HEK293 (cell line): ENCODE results near the gene RELB.
"Not testable (repeated sequence)": the region's sequence is repeated elsewhere in the genome, so short reads cannot be mapped to it uniquely, and the experiment has no call there.

Source experiments
- CTCF ChIA-PET: fragments of 350-600 bp; formaldehyde crosslinking; extraction: SDS; loops from one replicate; lab custom pipeline; 2021; ENCODE audit warnings: antibody characterized with exemption; lab: Yijun Ruan, JAX
- POLR2A ChIA-PET: fragments of 300-600 bp; formaldehyde crosslinking; extraction: SDS; loops from one replicate; lab custom pipeline; 2020; ENCODE audit warnings: antibody characterized with exemption, inconsistent platforms; lab: Yijun Ruan, JAX
- H3K27ac ChIP-seq: fragments of 200-500 bp; sonication (Bioruptor generic); 2 replicates; pipeline ENCODE4 v1.5.1; 2014; ENCODE audit warnings: low read depth, low read length, control low read depth, inconsistent platforms; ENCODE audit errors: extremely low read depth
- H3K36me3 ChIP-seq, 2 experiments: fragments of 200-500 bp in 1 of 2; sonication (Bioruptor generic) in 1 of 2; 1 replicate in 1 of 2; 2 replicates in 1 of 2; pipeline ENCODE4 v1.5.1; 2014 to 2017; ENCODE audit warnings: inconsistent platforms in 2 of 2, low read length in 2 of 2; ENCODE audit not compliant: control insufficient read depth in 2 of 2, insufficient read depth in 1 of 2
- H3K4me1 ChIP-seq: fragments of 200-500 bp; sonication (Bioruptor generic); 2 replicates; pipeline ENCODE4 v1.5.1; 2014; ENCODE audit warnings: mild to moderate bottlenecking, low read length, inconsistent platforms; ENCODE audit not compliant: control insufficient read depth, insufficient read depth
- H3K4me3 ChIP-seq: 2 replicates; pipeline ENCODE4 v1.5.1; 2011; ENCODE audit warnings: low read depth, mild to moderate bottlenecking, control low read depth, low read length, moderate library complexity
- H3K9me3 ChIP-seq: fragments of 200-500 bp; sonication (Bioruptor generic); 2 replicates; pipeline ENCODE4 v1.5.1; 2014; ENCODE audit warnings: low read depth, low read length, inconsistent platforms; ENCODE audit not compliant: control insufficient read depth, insufficient read depth
- EGR2 ChIP-seq: fragments of 450-650 bp; formaldehyde crosslinking; IDR thresholded peaks from 2 replicates; pipeline ENCODE4 v1.5.1; 2016; ENCODE audit warnings: low read depth, missing biosample characterization, missing genetic modification characterization
- GLIS1 ChIP-seq: fragments of 450-650 bp; formaldehyde crosslinking; IDR thresholded peaks from 2 replicates; pipeline ENCODE4 v1.5.1; 2016; ENCODE audit warnings: missing biosample characterization, missing genetic modification characterization
- HOXA7 ChIP-seq: sonication (generic); formaldehyde crosslinking; IDR thresholded peaks from 2 replicates; pipeline ENCODE4 v1.8.1; 2022; ENCODE audit warnings: missing genetic modification reagents, borderline replicate concordance
- MZF1 ChIP-seq: fragments of 450-650 bp; formaldehyde crosslinking; IDR thresholded peaks from 2 replicates; pipeline ENCODE4 v1.5.1; 2017; ENCODE audit warnings: missing biosample characterization, missing genetic modification characterization, borderline replicate concordance
- SP7 ChIP-seq: fragments of 450-650 bp; formaldehyde crosslinking; IDR thresholded peaks from 2 replicates; pipeline ENCODE4 v1.5.1; 2016; ENCODE audit warnings: missing biosample characterization, missing genetic modification characterization
- ZBTB49 ChIP-seq: fragments of 450-650 bp; formaldehyde crosslinking; IDR thresholded peaks from 2 replicates; pipeline ENCODE4 v1.5.1; 2016; ENCODE audit warnings: missing biosample characterization, missing genetic modification characterization, low read depth
- ZFP3 ChIP-seq: fragments of 450-650 bp; formaldehyde crosslinking; IDR thresholded peaks from 2 replicates; pipeline ENCODE4 v1.5.1; 2016; ENCODE audit warnings: low read depth, missing biosample characterization, missing genetic modification characterization
- ZIC2 ChIP-seq: fragments of 450-650 bp; formaldehyde crosslinking; IDR thresholded peaks from 2 replicates; pipeline ENCODE4 v1.5.1; 2016; ENCODE audit warnings: missing biosample characterization, missing genetic modification characterization
- ZNF132 ChIP-seq: fragments of 450-650 bp; formaldehyde crosslinking; IDR thresholded peaks from 2 replicates; pipeline ENCODE4 v1.5.1; 2017; ENCODE audit warnings: missing biosample characterization, missing genetic modification characterization, borderline replicate concordance
- ZNF223 ChIP-seq: fragments of 450-650 bp; formaldehyde crosslinking; IDR thresholded peaks from 2 replicates; pipeline ENCODE4 v1.5.1; 2016; ENCODE audit warnings: missing biosample characterization, missing genetic modification characterization
- ZNF292 ChIP-seq: fragments of 450-650 bp; formaldehyde crosslinking; IDR thresholded peaks from 2 replicates; pipeline ENCODE4 v1.5.1; 2016; ENCODE audit warnings: low read depth, missing biosample characterization, missing genetic modification characterization, borderline replicate concordance
- ZNF391 ChIP-seq: fragments of 450-650 bp; formaldehyde crosslinking; IDR thresholded peaks from 2 replicates; pipeline ENCODE4 v1.5.1; 2016; ENCODE audit warnings: low read depth, missing biosample characterization, missing genetic modification characterization, borderline replicate concordance
- ZNF426 ChIP-seq: fragments of 450-650 bp; formaldehyde crosslinking; IDR thresholded peaks from 2 replicates; pipeline ENCODE4 v1.5.1; 2017; ENCODE audit warnings: missing biosample characterization, missing genetic modification characterization, mild to moderate bottlenecking, inconsistent platforms, moderate library complexity
- ZNF560 ChIP-seq: fragments of 450-650 bp; formaldehyde crosslinking; IDR thresholded peaks from 2 replicates; pipeline ENCODE4 v1.5.1; 2017; ENCODE audit warnings: missing biosample characterization, missing genetic modification characterization, borderline replicate concordance
- ZNF585B ChIP-seq: fragments of 450-650 bp; formaldehyde crosslinking; IDR thresholded peaks from 2 replicates; pipeline ENCODE4 v1.5.1; 2016; ENCODE audit warnings: missing biosample characterization, missing genetic modification characterization
- ZNF677 ChIP-seq: fragments of 450-650 bp; IDR thresholded peaks from 2 replicates; pipeline ENCODE4 v1.5.0; 2018; ENCODE audit warnings: missing biosample characterization, mild to moderate bottlenecking, missing genetic modification characterization, moderate library complexity
- ZNF785 ChIP-seq: fragments of 450-650 bp; formaldehyde crosslinking; IDR thresholded peaks from 2 replicates; pipeline ENCODE4 v1.5.1; 2016; ENCODE audit warnings: missing biosample characterization, missing genetic modification characterization
- TF ChIP-seq, protein P1 (sequence below): fragments of 450-650 bp; formaldehyde crosslinking; IDR thresholded peaks from 2 replicates; pipeline ENCODE4 v1.5.1; 2016; ENCODE audit warnings: missing biosample characterization, missing genetic modification characterization
- TF ChIP-seq, protein P2 (sequence below): fragments of 450-650 bp; formaldehyde crosslinking; conservative IDR thresholded peaks from 2 replicates; pipeline ENCODE4 v1.5.1; 2016; ENCODE audit warnings: low read depth, missing biosample characterization, missing genetic modification characterization

RELB gene

GRCh38 chr19:44968670-44969069, 32.6 kb upstream of the RELB start:
- Histone ChIP-seq H3K4me1 (no peaks in the 10 kb centered on the region), H3K4me3 (no peak overlapping the region), H3K36me3 (peaks cover 47 to 56% of the 10 kb centered on the region in 2 experiments), H3K27ac (no peak overlapping the region; the same call in 1 of the 2 replicates), H3K9me3 (no peaks in the 10 kb centered on the region)
- POLR2A ChIA-PET, result no interaction called here
- TF ChIP-seq ZNF560, result no peak
- peak; percentile 87 for TF ChIP-seq ZIC2 (tag by site-specific recombination)
- TF ChIP-seq GLIS1 (tag by site-specific recombination), result peak; percentile 75
- TF ChIP-seq ZNF292 (tag by site-specific recombination), result no peak
- CTCF ChIA-PET, result interaction anchor here (1.0 to 3.2 kb wide), 2 partner anchors 17 to 91 kb away, joined by 3 to 15 read pairs; no protein-coding TSS in a partner anchor

DNA sequence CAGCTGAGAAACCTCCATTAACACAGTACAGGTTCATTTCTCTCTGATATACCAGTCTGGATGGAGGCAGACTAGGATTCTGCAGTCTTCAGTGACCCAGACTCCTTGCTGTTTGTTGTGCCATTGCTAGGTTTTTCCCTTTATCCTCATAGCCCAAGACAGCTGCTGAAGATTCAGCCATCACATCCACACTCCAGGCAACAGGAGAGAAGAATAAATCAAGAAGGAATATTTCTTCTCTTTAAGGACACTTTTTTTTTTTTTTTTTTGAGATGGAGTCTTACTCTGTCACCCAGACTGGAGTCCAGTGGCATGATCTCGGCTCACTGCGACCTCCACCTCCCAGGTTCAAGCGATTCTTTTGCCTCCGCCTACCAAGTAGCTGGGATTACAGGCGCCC, 31.8 kb upstream of the RELB start:
- POLR2A ChIA-PET, result interaction anchor here (1.0 kb wide), 1 partner anchor 15 kb away, joined by 5 read pairs; the partner anchor contains the start of gene CLPTM1
- peaks cover 42 to 59% of the 10 kb centered on the region in 2 experiments for H3K36me3 ChIP-seq
- TF ChIP-seq ZNF426 (tag by site-specific recombination) (no peak), HOXA7 (CRISPR knock-in tag) (no peak), ZFP3 (tag by site-specific recombination) (no peak), EGR2 (no peak), ZNF391 (tag by site-specific recombination) (no peak), ZNF132 (tag by site-specific recombination) (no peak), ZBTB49 (tag by site-specific recombination) (no peak), ZNF785 (no peak), ZNF223 (tag by site-specific recombination) (no peak), MZF1 (tag by site-specific recombination) (no peak), ZNF585B (tag by site-specific recombination) (no peak), ZIC2 (tag by site-specific recombination) (no peak), ZNF677 (tag by site-specific recombination) (no peak), SP7 (tag by site-specific recombination) (no peak)
- TF ChIP-seq, protein P1, sequence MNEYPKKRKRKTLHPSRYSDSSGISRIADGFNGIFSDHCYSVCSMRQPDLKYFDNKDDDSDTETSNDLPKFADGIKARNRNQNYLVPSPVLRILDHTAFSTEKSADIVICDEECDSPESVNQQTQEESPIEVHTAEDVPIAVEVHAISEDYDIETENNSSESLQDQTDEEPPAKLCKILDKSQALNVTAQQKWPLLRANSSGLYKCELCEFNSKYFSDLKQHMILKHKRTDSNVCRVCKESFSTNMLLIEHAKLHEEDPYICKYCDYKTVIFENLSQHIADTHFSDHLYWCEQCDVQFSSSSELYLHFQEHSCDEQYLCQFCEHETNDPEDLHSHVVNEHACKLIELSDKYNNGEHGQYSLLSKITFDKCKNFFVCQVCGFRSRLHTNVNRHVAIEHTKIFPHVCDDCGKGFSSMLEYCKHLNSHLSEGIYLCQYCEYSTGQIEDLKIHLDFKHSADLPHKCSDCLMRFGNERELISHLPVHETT (tag by site-specific recombination), result no peak
- TF ChIP-seq, protein P2, sequence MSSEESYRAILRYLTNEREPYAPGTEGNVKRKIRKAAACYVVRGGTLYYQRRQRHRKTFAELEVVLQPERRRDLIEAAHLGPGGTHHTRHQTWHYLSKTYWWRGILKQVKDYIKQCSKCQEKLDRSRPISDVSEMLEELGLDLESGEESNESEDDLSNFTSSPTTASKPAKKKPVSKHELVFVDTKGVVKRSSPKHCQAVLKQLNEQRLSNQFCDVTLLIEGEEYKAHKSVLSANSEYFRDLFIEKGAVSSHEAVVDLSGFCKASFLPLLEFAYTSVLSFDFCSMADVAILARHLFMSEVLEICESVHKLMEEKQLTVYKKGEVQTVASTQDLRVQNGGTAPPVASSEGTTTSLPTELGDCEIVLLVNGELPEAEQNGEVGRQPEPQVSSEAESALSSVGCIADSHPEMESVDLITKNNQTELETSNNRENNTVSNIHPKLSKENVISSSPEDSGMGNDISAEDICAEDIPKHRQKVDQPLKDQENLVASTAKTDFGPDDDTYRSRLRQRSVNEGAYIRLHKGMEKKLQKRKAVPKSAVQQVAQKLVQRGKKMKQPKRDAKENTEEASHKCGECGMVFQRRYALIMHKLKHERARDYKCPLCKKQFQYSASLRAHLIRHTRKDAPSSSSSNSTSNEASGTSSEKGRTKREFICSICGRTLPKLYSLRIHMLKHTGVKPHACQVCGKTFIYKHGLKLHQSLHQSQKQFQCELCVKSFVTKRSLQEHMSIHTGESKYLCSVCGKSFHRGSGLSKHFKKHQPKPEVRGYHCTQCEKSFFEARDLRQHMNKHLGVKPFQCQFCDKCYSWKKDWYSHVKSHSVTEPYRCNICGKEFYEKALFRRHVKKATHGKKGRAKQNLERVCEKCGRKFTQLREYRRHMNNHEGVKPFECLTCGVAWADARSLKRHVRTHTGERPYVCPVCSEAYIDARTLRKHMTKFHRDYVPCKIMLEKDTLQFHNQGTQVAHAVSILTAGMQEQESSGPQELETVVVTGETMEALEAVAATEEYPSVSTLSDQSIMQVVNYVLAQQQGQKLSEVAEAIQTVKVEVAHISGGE, result no peak
- H3K4me1 ChIP-seq, result no peaks in the 10 kb centered on the region
- no peak overlapping the region for H3K4me3 ChIP-seq
- CTCF ChIA-PET, result interaction anchor here (1.0 to 3.2 kb wide), 2 partner anchors 18 to 90 kb away, joined by 3 to 15 read pairs; no protein-coding TSS in a partner anchor
- H3K27ac ChIP-seq, result no peak overlapping the region
- no peaks in the 10 kb centered on the region for H3K9me3 ChIP-seq

GRCh38 chr19:44971451-44971850, 29.8 kb upstream of the RELB start:
- H3K36me3 ChIP-seq, result peaks cover 40 to 66% of the 10 kb centered on the region in 2 experiments
- H3K9me3 ChIP-seq, H3K27ac ChIP-seq, H3K4me3 ChIP-seq, H3K4me1 ChIP-seq: not testable (repeated sequence)
- ChIA-PET POLR2A (interaction anchor here (0.6 to 0.7 kb wide), 3 partner anchors 235 to 314 kb away, joined by 3 to 5 read pairs (median 4); no protein-coding TSS in a partner anchor), CTCF (interaction anchor here (0.8 to 1.6 kb wide), 5 partner anchors 9 to 280 kb away, joined by 3 to 8 read pairs (median 3); no protein-coding TSS in a partner anchor)
